Loucy (cell line): ENCODE measurements around the gene KIAA0930.

Experiments used
- EZH2phosphoT487 ChIP-seq: fragments of 200-600 bp; IDR thresholded peaks from 2 replicates; pipeline ENCODE4 v1.6.1; 2018; ENCODE audit warnings: antibody characterized with exemption, mild to moderate bottlenecking, moderate library complexity, borderline replicate concordance
- TF ChIP-seq, protein P1 (sequence below): fragments of 200-600 bp; sonication (generic); conservative IDR thresholded peaks from 2 replicates; pipeline ENCODE4 v1.5.1; 2014; ENCODE audit warnings: mild to moderate bottlenecking, antibody characterized with exemption, low read length

DNA sequence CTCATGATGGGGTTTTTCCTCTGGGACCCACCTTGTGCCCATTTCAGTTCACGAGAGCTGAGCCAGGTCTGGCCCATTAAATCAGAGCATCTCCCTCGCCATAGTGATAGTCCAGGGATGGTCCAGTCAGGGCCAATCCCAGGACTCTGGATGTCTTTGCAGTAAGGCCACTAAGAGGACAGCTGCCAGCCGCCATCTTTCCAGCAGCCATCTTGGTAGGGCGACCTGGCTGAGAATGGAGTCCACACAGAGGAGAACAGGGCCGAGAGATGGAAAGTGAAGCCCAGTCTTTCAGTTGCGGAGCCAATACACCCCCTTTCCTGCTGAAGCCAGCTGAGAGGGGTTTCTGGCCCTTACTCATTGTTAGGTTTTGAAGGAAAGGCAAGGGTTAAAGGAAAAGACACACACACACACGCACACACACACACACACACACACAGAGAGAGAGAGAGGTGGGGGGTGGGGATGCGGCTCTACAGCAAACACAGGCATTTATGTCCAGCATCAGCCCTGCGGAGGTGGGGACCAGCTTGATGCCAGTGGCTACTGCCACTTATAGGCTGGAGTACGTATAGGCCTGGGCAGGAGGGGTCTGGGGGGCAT lies 12.4 kb upstream of the KIAA0930 start:
- TF ChIP-seq, protein P1, sequence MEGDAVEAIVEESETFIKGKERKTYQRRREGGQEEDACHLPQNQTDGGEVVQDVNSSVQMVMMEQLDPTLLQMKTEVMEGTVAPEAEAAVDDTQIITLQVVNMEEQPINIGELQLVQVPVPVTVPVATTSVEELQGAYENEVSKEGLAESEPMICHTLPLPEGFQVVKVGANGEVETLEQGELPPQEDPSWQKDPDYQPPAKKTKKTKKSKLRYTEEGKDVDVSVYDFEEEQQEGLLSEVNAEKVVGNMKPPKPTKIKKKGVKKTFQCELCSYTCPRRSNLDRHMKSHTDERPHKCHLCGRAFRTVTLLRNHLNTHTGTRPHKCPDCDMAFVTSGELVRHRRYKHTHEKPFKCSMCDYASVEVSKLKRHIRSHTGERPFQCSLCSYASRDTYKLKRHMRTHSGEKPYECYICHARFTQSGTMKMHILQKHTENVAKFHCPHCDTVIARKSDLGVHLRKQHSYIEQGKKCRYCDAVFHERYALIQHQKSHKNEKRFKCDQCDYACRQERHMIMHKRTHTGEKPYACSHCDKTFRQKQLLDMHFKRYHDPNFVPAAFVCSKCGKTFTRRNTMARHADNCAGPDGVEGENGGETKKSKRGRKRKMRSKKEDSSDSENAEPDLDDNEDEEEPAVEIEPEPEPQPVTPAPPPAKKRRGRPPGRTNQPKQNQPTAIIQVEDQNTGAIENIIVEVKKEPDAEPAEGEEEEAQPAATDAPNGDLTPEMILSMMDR, result no peak
- no peak for TF ChIP-seq EZH2phosphoT487
